Mammary epithelial cell (primary cell): Measurements from ENCODE around the gene MYL2.

Experiments used
- CTCF ChIP-seq, 2 donors: IDR thresholded peaks in 1 of 2; conservative IDR thresholded peaks in 1 of 2; 2 replicates each; pipeline ENCODE4 v1.5.1; 2011 to 2012; ENCODE audit warnings: inconsistent platforms in 2 of 2, low read length in 2 of 2, mild to moderate bottlenecking in 2 of 2, control low read depth in 1 of 2, low read depth in 1 of 2; ENCODE audit not compliant: insufficient read depth in 1 of 2; ENCODE audit errors: extremely low read depth in 1 of 2
- EZH2 ChIP-seq: IDR thresholded peaks from 2 replicates; pipeline ENCODE4 v1.6.1; 2012; ENCODE audit warnings: low read length, inconsistent platforms, borderline replicate concordance

- no peak for TF ChIP-seq CTCF (conservative IDR thresholded peaks at IDR 0.05 in 1 of 2, IDR thresholded peaks at IDR 0.05 in 1 of 2; ENCODE audit: extremely low read depth in 1 of 2, insufficient read depth in 1 of 2, low read depth in 1 of 2, low read length in 2 of 2)
- no peak for TF ChIP-seq EZH2
Measured at GRCh38 chr12:110874781-110875180, 45.6 kb downstream of the MYL2 start.
